Embryonic facial prominence (tissue), 1 donor: ENCODE data around the gene LAP3.
A peak's percentile ranks its signal among the peaks of the same experiment; 100 is the strongest.
"Not testable (repeated sequence)": the region's sequence is repeated elsewhere in the genome, so short reads cannot be mapped to it uniquely, and the experiment has no call there.

ENCODE experiments used
- DNase-seq: peaks from one replicate; pipeline ENCODE4 v3.0.0-alpha.2; 2016; ENCODE audit errors: extremely low spot score

The LAP3 gene

GRCh38 chr4:17576932-17577664 is at the start of gene LAP3:
Gene LAP3 (plus strand): TSS chr4:17577198. CDS start chr4:17577466, 268 bp downstream.
- DNase-seq: peak; percentile 92

GRCh38 chr4:17528551-17529165 is 48.3 kb upstream of the LAP3 start:
- DNase-seq: no peak

- DNase-seq: no peak
Observed at GRCh38 chr4:17531538-17532285, 45.3 kb upstream of the LAP3 start.

GRCh38 chr4:17534705-17535104 is 42.3 kb upstream of the LAP3 start:
- DNase-seq: no peak

GRCh38 chr4:17535242-17535641 is 41.8 kb upstream of the LAP3 start:
- no peak for DNase-seq

- no peak for DNase-seq
Observed at GRCh38 chr4:17535906-17536305, 41.1 kb upstream of the LAP3 start.

GRCh38 chr4:17537060-17537459 is 39.9 kb upstream of the LAP3 start:
- not testable (repeated sequence) for DNase-seq

- DNase-seq: no peak
Observed at GRCh38 chr4:17544205-17544604, 32.8 kb upstream of the LAP3 start.

- no peak for DNase-seq
Observed at GRCh38 chr4:17544831-17545234, 32.2 kb upstream of the LAP3 start.

- DNase-seq: no peak
Observed at GRCh38 chr4:17545374-17546140, 31.4 kb upstream of the LAP3 start.

GRCh38 chr4:17546222-17546621 is 30.8 kb upstream of the LAP3 start:
- DNase-seq: no peak

GRCh38 chr4:17546678-17547077 is 30.3 kb upstream of the LAP3 start:
- DNase-seq: no peak

- DNase-seq: no peak
Observed at GRCh38 chr4:17550549-17550948, 26.4 kb upstream of the LAP3 start.

GRCh38 chr4:17552427-17552826 is 24.6 kb upstream of the LAP3 start:
- no peak for DNase-seq

GRCh38 chr4:17554568-17554967 is 22.4 kb upstream of the LAP3 start:
- no peak for DNase-seq

- DNase-seq: no peak
Observed at GRCh38 chr4:17556498-17556897, 20.5 kb upstream of the LAP3 start.

- DNase-seq: no peak
Observed at GRCh38 chr4:17557880-17558279, 19.1 kb upstream of the LAP3 start.

- DNase-seq: no peak
Observed at GRCh38 chr4:17558941-17559708, 17.9 kb upstream of the LAP3 start.

- DNase-seq: no peak
Observed at GRCh38 chr4:17559709-17560048, 17.3 kb upstream of the LAP3 start.

GRCh38 chr4:17560065-17560673 is 16.8 kb upstream of the LAP3 start:
- DNase-seq: no peak
